ENCODE measurements around the gene SH3PXD2A.

GRCh38 chr10:103618575-103619423 is 236.6 kb downstream of the SH3PXD2A start:
- TF ChIP-seq POLR2AphosphoS5 (IDR thresholded peaks at IDR 0.05; ENCODE audit: low read depth, low read length) (no peak), POLR2A (IDR thresholded peaks at IDR 0.05; ENCODE audit: low read depth, low read length) (no peak), TAF1 (IDR thresholded peaks at IDR 0.05; ENCODE audit: borderline replicate concordance, low read depth, low read length) (no peak)
